ENCODE data around the gene PEAK1.

PEAK1 gene

DNA sequence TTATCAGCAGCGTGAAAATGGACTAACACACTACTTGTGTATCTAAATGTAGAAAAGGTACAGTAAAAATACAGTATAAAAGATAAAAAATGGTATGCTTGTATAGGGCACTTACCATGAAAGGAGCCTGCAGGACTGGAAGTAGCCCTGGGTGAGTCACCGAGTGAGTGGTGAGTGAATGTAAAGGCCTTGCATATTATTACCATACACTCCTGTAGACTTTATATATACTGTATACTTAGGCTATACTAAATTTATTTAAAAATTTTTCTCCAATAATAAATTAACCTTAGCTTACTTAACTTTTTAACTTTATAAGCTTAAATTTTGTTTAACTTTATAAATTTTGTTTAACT lies 281.8 kb downstream of the PEAK1 start:
- Histone ChIP-seq H3K27ac (ENCODE audit: extremely low read depth, low read depth, low read length) (no peak overlapping the region), H3K4me1 (ENCODE audit: control insufficient read depth, insufficient read depth, low read length) (no peaks in the 10 kb centered on the region), H3K4me3 (ENCODE audit: low read depth, low read length) (no peak overlapping the region), H3K9me3 (ENCODE audit: control insufficient read depth, insufficient read depth, low read depth, low read length) (no peaks in the 10 kb centered on the region), H3K36me3 (ENCODE audit: control insufficient read depth in 2 of 2, insufficient read depth in 1 of 2, low read length in 2 of 2) (peaks cover 0 to 3% of the 10 kb centered on the region in 2 experiments; a peak in 2 of 3 replicates)
- POLR2A ChIA-PET, result no interaction called here
- TF ChIP-seq ZNF37A (tag by site-specific recombination; IDR thresholded peaks at IDR 0.05) (no peak), ZNF626 (tag by site-specific recombination; IDR thresholded peaks at IDR 0.05) (no peak), ZNF843 (tag by site-specific recombination; IDR thresholded peaks at IDR 0.05) (no peak), ZBTB8A (tag by site-specific recombination; IDR thresholded peaks at IDR 0.05) (no peak), GLI4 (tag by site-specific recombination; IDR thresholded peaks at IDR 0.05) (no peak), ZBTB48 (tag by site-specific recombination; IDR thresholded peaks at IDR 0.05) (no peak), ZNF610 (tag by site-specific recombination; IDR thresholded peaks at IDR 0.05; ENCODE audit: borderline replicate concordance) (no peak)
- CTCF ChIA-PET, result interaction anchor here (0.7 to 1.5 kb wide), 3 partner anchors 9 to 251 kb away, joined by 3 to 7 read pairs (median 5); no protein-coding TSS in a partner anchor

DNA sequence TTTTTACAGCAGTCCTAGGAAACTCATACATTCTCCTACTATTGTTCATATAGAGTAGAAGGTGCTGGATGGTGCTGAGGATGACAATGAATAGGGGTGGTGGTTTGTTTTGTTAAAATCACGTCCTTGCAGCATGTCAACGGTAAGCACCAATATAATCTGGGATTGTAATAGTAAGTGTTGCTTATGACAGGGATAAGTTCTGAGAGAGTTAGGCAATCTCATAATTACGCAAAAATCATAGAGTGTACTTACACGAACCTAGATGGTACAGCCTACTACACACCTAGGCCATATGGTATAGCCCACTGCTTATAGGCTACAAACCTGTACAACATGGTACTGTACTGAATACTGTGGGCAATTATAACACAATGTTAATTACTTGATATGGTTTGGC lies 284.7 kb downstream of the PEAK1 start:
- TF ChIP-seq, protein P1, sequence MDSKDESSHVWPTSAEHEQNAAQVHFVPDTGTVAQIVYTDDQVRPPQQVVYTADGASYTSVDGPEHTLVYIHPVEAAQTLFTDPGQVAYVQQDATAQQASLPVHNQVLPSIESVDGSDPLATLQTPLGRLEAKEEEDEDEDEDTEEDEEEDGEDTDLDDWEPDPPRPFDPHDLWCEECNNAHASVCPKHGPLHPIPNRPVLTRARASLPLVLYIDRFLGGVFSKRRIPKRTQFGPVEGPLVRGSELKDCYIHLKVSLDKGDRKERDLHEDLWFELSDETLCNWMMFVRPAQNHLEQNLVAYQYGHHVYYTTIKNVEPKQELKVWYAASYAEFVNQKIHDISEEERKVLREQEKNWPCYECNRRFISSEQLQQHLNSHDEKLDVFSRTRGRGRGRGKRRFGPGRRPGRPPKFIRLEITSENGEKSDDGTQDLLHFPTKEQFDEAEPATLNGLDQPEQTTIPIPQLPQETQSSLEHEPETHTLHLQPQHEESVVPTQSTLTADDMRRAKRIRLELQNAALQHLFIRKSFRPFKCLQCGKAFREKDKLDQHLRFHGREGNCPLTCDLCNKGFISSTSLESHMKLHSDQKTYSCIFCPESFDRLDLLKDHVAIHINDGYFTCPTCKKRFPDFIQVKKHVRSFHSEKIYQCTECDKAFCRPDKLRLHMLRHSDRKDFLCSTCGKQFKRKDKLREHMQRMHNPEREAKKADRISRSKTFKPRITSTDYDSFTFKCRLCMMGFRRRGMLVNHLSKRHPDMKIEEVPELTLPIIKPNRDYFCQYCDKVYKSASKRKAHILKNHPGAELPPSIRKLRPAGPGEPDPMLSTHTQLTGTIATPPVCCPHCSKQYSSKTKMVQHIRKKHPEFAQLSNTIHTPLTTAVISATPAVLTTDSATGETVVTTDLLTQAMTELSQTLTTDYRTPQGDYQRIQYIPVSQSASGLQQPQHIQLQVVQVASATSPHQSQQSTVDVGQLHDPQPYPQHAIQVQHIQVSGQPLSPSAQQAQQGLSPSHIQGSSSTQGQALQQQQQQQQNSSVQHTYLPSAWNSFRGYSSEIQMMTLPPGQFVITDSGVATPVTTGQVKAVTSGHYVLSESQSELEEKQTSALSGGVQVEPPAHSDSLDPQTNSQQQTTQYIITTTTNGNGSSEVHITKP (tag by site-specific recombination; IDR thresholded peaks at IDR 0.05), result peak; percentile 62
- TF ChIP-seq ZNF169 (tag by site-specific recombination; IDR thresholded peaks at IDR 0.05) (no peak), ZNF248 (tag by site-specific recombination; IDR thresholded peaks at IDR 0.05) (no peak), OVOL3 (tag by site-specific recombination; IDR thresholded peaks at IDR 0.05) (no peak)
- Histone ChIP-seq H3K27ac (ENCODE audit: extremely low read depth, low read depth, low read length) (no peak overlapping the region), H3K9me3 (ENCODE audit: control insufficient read depth, insufficient read depth, low read depth, low read length) (no peaks in the 10 kb centered on the region), H3K4me1 (ENCODE audit: control insufficient read depth, insufficient read depth, low read length) (no peaks in the 10 kb centered on the region), H3K36me3 (ENCODE audit: control insufficient read depth in 2 of 2, insufficient read depth in 1 of 2, low read length in 2 of 2) (peaks cover 0 to 7% of the 10 kb centered on the region in 2 experiments), H3K4me3 (ENCODE audit: low read depth, low read length) (no peak overlapping the region)
- CTCF ChIA-PET, result no interaction called here
- POLR2A ChIA-PET, result no interaction called here

DNA sequence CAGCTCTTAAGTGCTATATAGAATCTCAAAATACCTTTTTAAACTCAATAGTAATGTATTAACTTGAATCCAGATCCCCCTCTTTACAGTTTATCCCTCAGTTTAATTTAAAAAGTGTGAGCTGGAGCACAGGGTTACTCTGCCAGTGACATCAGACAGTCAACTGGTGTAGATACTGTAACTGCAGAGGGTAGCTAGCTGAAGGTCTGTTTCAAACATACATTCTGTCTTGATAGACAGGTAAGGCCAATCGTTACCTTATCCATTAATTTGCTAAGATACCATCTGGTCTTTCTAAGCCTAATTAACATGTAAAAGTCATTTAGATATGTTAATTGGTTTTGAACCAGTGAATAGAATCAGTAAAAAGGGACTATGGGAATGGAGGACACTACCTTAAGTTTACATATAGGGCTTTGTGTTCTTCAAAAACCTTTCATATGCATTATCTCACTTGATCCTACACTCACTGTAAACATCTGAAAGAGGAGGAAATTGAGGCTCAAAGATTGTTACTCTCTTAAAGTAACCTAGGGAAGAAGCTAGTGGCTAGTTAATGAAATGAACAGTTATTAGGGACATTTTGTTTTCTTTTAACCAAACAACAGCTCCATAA lies 289.5 kb downstream of the PEAK1 start:
- Histone ChIP-seq H3K27ac (ENCODE audit: extremely low read depth, low read depth, low read length) (no peak overlapping the region), H3K4me3 (ENCODE audit: low read depth, low read length) (no peak overlapping the region), H3K9me3 (ENCODE audit: control insufficient read depth, insufficient read depth, low read depth, low read length) (no peaks in the 10 kb centered on the region), H3K36me3 (ENCODE audit: control insufficient read depth in 2 of 2, insufficient read depth in 1 of 2, low read length in 2 of 2) (peaks cover 0 to 7% of the 10 kb centered on the region in 2 experiments), H3K4me1 (ENCODE audit: control insufficient read depth, insufficient read depth, low read length) (no peaks in the 10 kb centered on the region)
- POLR2A ChIA-PET, result no interaction called here
- CTCF ChIA-PET, result interaction anchor here (1.7 to 3.0 kb wide), 2 partner anchors 11 to 413 kb away, joined by 6 to 26 read pairs; no protein-coding TSS in a partner anchor
- TF ChIP-seq ZBTB20 (tag by site-specific recombination; IDR thresholded peaks at IDR 0.05), result no peak
- TF ChIP-seq RBAK (tag by site-specific recombination; IDR thresholded peaks at IDR 0.05), result no peak
- TF ChIP-seq ZNF626 (tag by site-specific recombination; IDR thresholded peaks at IDR 0.05), result no peak
- TF ChIP-seq ZFP37 (tag by site-specific recombination; IDR thresholded peaks at IDR 0.05), result no peak
- TF ChIP-seq, protein P2, sequence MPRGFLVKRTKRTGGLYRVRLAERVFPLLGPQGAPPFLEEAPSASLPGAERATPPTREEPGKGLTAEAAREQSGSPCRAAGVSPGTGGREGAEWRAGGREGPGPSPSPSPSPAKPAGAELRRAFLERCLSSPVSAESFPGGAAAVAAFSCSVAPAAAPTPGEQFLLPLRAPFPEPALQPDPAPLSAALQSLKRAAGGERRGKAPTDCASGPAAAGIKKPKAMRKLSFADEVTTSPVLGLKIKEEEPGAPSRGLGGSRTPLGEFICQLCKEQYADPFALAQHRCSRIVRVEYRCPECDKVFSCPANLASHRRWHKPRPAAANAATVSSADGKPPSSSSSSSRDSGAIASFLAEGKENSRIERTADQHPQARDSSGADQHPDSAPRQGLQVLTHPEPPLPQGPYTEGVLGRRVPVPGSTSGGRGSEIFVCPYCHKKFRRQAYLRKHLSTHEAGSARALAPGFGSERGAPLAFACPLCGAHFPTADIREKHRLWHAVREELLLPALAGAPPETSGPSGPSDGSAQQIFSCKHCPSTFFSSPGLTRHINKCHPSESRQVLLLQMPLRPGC (tag by site-specific recombination; IDR thresholded peaks at IDR 0.05), result no peak
- TF ChIP-seq KLF7 (tag by site-specific recombination; IDR thresholded peaks at IDR 0.05; ENCODE audit: borderline replicate concordance), result no peak
- TF ChIP-seq ZNF544 (tag by site-specific recombination; IDR thresholded peaks at IDR 0.05), result no peak
- TF ChIP-seq ZNF239 (tag by site-specific recombination; IDR thresholded peaks at IDR 0.05), result no peak
- no peak for TF ChIP-seq ZNF548 (tag by site-specific recombination; IDR thresholded peaks at IDR 0.05)
- no peak for TF ChIP-seq ZNF623 (tag by site-specific recombination; IDR thresholded peaks at IDR 0.05)
- no peak for TF ChIP-seq ZNF221 (tag by site-specific recombination; IDR thresholded peaks at IDR 0.05; ENCODE audit: borderline replicate concordance)
- no peak for TF ChIP-seq ZNF510 (tag by site-specific recombination; IDR thresholded peaks at IDR 0.05; ENCODE audit: insufficient replicate concordance)
- TF ChIP-seq ZNF596 (tag by site-specific recombination; IDR thresholded peaks at IDR 0.05), result no peak
- TF ChIP-seq, protein P3, sequence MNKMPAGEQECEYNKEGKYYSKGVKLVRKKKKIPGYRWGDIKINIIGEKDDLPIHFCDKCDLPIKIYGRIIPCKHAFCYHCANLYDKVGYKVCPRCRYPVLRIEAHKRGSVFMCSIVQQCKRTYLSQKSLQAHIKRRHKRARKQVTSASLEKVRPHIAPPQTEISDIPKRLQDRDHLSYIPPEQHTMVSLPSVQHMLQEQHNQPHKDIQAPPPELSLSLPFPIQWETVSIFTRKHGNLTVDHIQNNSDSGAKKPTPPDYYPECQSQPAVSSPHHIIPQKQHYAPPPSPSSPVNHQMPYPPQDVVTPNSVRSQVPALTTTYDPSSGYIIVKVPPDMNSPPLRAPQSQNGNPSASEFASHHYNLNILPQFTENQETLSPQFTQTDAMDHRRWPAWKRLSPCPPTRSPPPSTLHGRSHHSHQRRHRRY (tag by site-specific recombination; IDR thresholded peaks at IDR 0.05), result no peak
- TF ChIP-seq, protein P4, sequence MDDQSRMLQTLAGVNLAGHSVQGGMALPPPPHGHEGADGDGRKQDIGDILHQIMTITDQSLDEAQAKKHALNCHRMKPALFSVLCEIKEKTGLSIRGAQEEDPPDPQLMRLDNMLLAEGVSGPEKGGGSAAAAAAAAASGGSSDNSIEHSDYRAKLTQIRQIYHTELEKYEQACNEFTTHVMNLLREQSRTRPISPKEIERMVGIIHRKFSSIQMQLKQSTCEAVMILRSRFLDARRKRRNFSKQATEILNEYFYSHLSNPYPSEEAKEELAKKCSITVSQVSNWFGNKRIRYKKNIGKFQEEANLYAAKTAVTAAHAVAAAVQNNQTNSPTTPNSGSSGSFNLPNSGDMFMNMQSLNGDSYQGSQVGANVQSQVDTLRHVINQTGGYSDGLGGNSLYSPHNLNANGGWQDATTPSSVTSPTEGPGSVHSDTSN (CRISPR knock-in tag; IDR thresholded peaks at IDR 0.05), result no peak
- TF ChIP-seq ZNF146 (tag by site-specific recombination; IDR thresholded peaks at IDR 0.05), result no peak

Measured in HEK293 (cell line).